Breast epithelium (tissue), 3 donors: ENCODE results near the gene ZNG1C.
"Not testable (repeated sequence)": the region's sequence is repeated elsewhere in the genome, so short reads cannot be mapped to it uniquely, and the experiment has no call there.

Experiments used
- CTCF ChIP-seq, 3 donors: fragments of 450-650 bp; IDR thresholded peaks; one replicate each; pipeline ENCODE4 v1.5.1; 2016 to 2017; ENCODE audit warnings: antibody characterized with exemption in 3 of 3, mild to moderate bottlenecking in 3 of 3, moderate library complexity in 3 of 3
- POLR2AphosphoS5 ChIP-seq, 3 donors: sonication (generic); formaldehyde crosslinking; IDR thresholded peaks; one replicate each; pipeline ENCODE4 v1.6.1; 2017; ENCODE audit warnings: antibody characterized with exemption in 3 of 3

- TF ChIP-seq POLR2AphosphoS5, CTCF (IDR thresholded peaks at IDR 0.05): not testable (repeated sequence)
These were observed 96.2 kb downstream of the ZNG1C start for GRCh38 chr9:68338000-68338399.
